ENCODE data around the gene CDT1.

- TF ChIP-seq CTCF (IDR thresholded peaks at IDR 0.05) = no peak
- TF ChIP-seq POLR2A (IDR thresholded peaks at IDR 0.05) = no peak
Measured at GRCh38 chr16:88758944-88759244, 44.7 kb upstream of the CDT1 start.

Data from Peyer's patch (tissue), 4 donors.